ENCODE results near the gene MPPED2. TPM values are rescaled to one million over a fixed set of nuclear protein-coding genes. Genes with fewer than 3 reads are reported as not detected.

MPPED2 gene
- total RNA-seq, 4 donors from 2014 or later = 0.51 to 19.5 (median 9.3) TPM

GRCh38 chr11:30610628-30611027 lies 24.5 kb upstream of the MPPED2 start:
- Histone ChIP-seq H3K4me1 (no peaks in the 10 kb centered on the region), H3K9me3 (no peaks in the 10 kb centered on the region), H3K36me3 (no peaks in the 10 kb centered on the region), H3K4me3 (no peak overlapping the region), H3K27me3 (no peaks in the 10 kb centered on the region), H3K27ac (no peak overlapping the region)
- intact Hi-C loops (cut with DNase I; ENCODE audit: low total_unique reads) = no loop called here
- no peak for TF ChIP-seq CTCF (IDR thresholded peaks at IDR 0.05)
- TF ChIP-seq POLR2A (IDR thresholded peaks at IDR 0.05) = no peak
- no peak for DNase-seq

- TF ChIP-seq POLR2A (IDR thresholded peaks at IDR 0.05) (no peak), CTCF (IDR thresholded peaks at IDR 0.05) (no peak)
- no peak overlapping the region for H3K27ac ChIP-seq
- H3K4me1 ChIP-seq = no peaks in the 10 kb centered on the region
- no peaks in the 10 kb centered on the region for H3K27me3 ChIP-seq
- no peaks in the 10 kb centered on the region for H3K36me3 ChIP-seq
- no peak overlapping the region for H3K4me3 ChIP-seq
- intact Hi-C loops (cut with DNase I; ENCODE audit: low total_unique reads) = no loop called here
- no peaks in the 10 kb centered on the region for H3K9me3 ChIP-seq
- no peak for DNase-seq
These were observed 22.4 kb upstream of the MPPED2 start for GRCh38 chr11:30608534-30608933.

- no peak overlapping the region for H3K4me3 ChIP-seq
- H3K27me3 ChIP-seq = no peaks in the 10 kb centered on the region
- no peaks in the 10 kb centered on the region for H3K9me3 ChIP-seq
- intact Hi-C loops (cut with DNase I; ENCODE audit: low total_unique reads) = no loop called here
- no peak for DNase-seq
- TF ChIP-seq CTCF (IDR thresholded peaks at IDR 0.05) (no peak), POLR2A (IDR thresholded peaks at IDR 0.05) (no peak)
- no peak overlapping the region for H3K27ac ChIP-seq
- no peaks in the 10 kb centered on the region for H3K36me3 ChIP-seq
- no peaks in the 10 kb centered on the region for H3K4me1 ChIP-seq
These were observed 19.0 kb upstream of the MPPED2 start for GRCh38 chr11:30605036-30605605.

GRCh38 chr11:30603357-30603756 lies 17.2 kb upstream of the MPPED2 start:
- no peaks in the 10 kb centered on the region for H3K4me1 ChIP-seq
- TF ChIP-seq POLR2A (IDR thresholded peaks at IDR 0.05) (no peak), CTCF (IDR thresholded peaks at IDR 0.05) (no peak)
- no peaks in the 10 kb centered on the region for H3K27me3 ChIP-seq
- H3K27ac ChIP-seq = no peak overlapping the region
- intact Hi-C loops (cut with DNase I; ENCODE audit: low total_unique reads) = no loop called here
- H3K9me3 ChIP-seq = no peaks in the 10 kb centered on the region
- H3K4me3 ChIP-seq = no peak overlapping the region
- no peak for DNase-seq
- H3K36me3 ChIP-seq = no peaks in the 10 kb centered on the region

- no peaks in the 10 kb centered on the region for H3K4me1 ChIP-seq
- no peak overlapping the region for H3K4me3 ChIP-seq
- no peak for DNase-seq
- TF ChIP-seq POLR2A (IDR thresholded peaks at IDR 0.05) (no peak), CTCF (IDR thresholded peaks at IDR 0.05) (no peak)
- H3K27me3 ChIP-seq = no peaks in the 10 kb centered on the region
- H3K9me3 ChIP-seq = no peaks in the 10 kb centered on the region
- no peaks in the 10 kb centered on the region for H3K36me3 ChIP-seq
- no peak overlapping the region for H3K27ac ChIP-seq
- intact Hi-C loops (cut with DNase I; ENCODE audit: low total_unique reads) = no loop called here
These were observed 10.7 kb upstream of the MPPED2 start for GRCh38 chr11:30596832-30597231.
